GM21786 (cell line): ENCODE data around the gene METTL21A.

Experiments used
- ATAC-seq: cut with Tn5 transposase; IDR thresholded peaks from one replicate; pipeline ENCODE4 v1.9.1; 2021; ENCODE audit not compliant: unreplicated experiment

METTL21A gene

GRCh38 chr2:207624185-207625013, 795 bp downstream of the METTL21A start:
- peak; percentile 34 for ATAC-seq

- no peak for ATAC-seq
These were observed 3.6 kb downstream of the METTL21A start for GRCh38 chr2:207621501-207622039.

- ATAC-seq, result peak; percentile 29
These were observed 5.4 kb downstream of the METTL21A start for GRCh38 chr2:207619764-207620203.

- ATAC-seq, result no peak
These were observed 8.1 kb downstream of the METTL21A start for GRCh38 chr2:207617011-207617671.

GRCh38 chr2:207616185-207616584, 9.0 kb downstream of the METTL21A start:
- ATAC-seq, result no peak

- no peak for ATAC-seq
These were observed 10.4 kb downstream of the METTL21A start for GRCh38 chr2:207614824-207615223.

- ATAC-seq, result no peak
These were observed 12.5 kb downstream of the METTL21A start for GRCh38 chr2:207612714-207613113.

- ATAC-seq, result no peak
These were observed 18.4 kb downstream of the METTL21A start for GRCh38 chr2:207606829-207607228.

- no peak for ATAC-seq
These were observed 18.8 kb downstream of the METTL21A start for GRCh38 chr2:207606399-207606798.

GRCh38 chr2:207603486-207603885, 21.7 kb downstream of the METTL21A start:
- ATAC-seq, result no peak

- ATAC-seq, result no peak
These were observed 23.4 kb downstream of the METTL21A start for GRCh38 chr2:207601774-207602173.

- no peak for ATAC-seq
These were observed 25.0 kb downstream of the METTL21A start for GRCh38 chr2:207600231-207600630.

GRCh38 chr2:207599636-207600035, 25.6 kb downstream of the METTL21A start:
- ATAC-seq, result no peak

GRCh38 chr2:207594731-207595130, 30.5 kb downstream of the METTL21A start:
- no peak for ATAC-seq

GRCh38 chr2:207594264-207594663, 30.9 kb downstream of the METTL21A start:
- ATAC-seq, result no peak

GRCh38 chr2:207593277-207593676, 31.9 kb downstream of the METTL21A start:
- ATAC-seq, result no peak

- ATAC-seq, result no peak
These were observed 36.1 kb downstream of the METTL21A start for GRCh38 chr2:207589143-207589542.

- ATAC-seq, result no peak
These were observed 37.9 kb downstream of the METTL21A start for GRCh38 chr2:207587305-207587704.

- ATAC-seq, result no peak
These were observed 40.2 kb downstream of the METTL21A start for GRCh38 chr2:207584952-207585351.

GRCh38 chr2:207571370-207571769, 53.8 kb downstream of the METTL21A start:
- ATAC-seq, result no peak

GRCh38 chr2:207567671-207568070, 57.5 kb downstream of the METTL21A start:
- ATAC-seq, result no peak
